ENCODE data around the gene PDLIM1.

The PDLIM1 gene

DNA sequence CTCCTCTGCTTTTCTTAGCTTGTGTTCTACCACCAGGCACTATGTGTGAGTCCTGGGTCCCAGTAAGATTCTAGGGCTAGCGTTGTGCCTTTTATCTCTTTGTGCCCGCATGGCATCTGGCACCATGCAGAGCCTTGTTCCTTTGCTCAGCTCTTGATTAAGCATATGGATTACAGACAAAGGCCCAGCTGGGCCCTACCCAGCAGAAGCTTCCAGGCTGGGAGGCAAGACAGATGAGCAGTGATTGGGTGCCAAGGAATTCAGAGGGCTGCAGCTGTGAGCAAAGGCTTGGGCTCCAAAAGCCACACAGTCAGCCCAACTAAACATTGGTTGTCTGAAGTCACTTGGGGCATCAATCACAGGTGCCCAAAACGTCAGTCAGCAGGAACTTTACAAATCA is 94.8 kb downstream of the PDLIM1 start:
- no peak for DNase-seq

DNA sequence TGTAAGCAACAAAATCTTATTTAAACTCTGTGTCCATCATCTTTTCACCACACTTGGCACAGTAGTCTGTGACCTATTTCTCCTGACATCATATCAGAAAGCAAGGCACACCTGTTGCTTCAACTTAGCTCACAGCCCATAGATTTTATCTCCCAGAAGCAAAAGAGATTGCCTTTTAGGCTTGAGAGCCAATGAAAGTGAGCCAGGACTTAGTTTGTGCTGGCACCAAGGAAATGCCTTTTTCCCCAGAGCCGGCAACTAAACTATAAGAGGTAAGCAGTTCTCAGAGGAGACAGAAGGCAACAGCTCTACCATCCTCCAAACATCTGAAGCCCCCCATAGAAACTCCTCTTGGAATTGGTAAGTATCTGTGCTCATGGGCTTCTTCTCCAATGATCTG is 96.9 kb downstream of the PDLIM1 start, which contains the start of gene ACSM6:
TSS of gene ACSM6 (plus strand) at position 295 of the 400 bp plus-strand sequence. CDS start 248 bp downstream, outside the sequence.
- DNase-seq = no peak

DNA sequence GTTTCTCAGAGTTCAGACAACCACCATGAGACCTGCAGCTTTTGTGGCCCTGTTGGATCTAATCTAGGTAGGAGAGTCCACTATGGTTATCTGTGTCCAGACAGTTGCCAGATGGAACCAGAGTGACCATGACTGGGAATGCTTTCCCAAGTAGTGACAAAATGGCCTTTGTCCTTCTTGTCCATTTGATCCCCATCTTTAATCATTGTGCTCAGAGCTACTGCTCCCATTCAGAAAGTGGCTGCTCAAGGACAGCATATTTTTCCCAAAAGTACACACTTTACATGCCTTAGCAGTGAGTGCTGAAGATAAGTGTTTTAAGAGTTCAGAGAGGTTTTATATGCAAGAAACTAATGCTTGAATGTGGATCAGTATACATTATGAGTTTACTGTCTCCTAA is 102.2 kb downstream of the PDLIM1 start:
- DNase-seq = no peak

DNA sequence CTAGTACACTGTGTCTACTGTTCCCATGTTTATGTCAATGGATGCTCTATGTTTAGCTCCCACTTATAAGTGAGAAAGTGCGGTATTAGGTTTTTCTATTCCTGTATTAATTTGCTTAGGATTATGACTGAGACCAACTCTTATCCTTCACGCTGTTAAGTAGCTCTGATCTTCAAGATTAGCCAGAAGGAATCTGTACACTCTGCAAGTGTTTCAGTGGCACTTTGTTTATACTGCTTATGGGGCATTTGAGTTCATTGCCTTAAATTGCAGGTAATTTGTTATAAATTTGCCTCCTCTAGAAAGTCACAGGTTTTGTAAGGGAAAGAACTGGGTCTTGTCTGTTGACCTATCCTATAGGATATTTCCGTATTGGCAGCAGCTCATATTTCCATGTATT is 103.2 kb downstream of the PDLIM1 start:
- no peak for DNase-seq
